CMK (cell line): Measurements from ENCODE around the gene CCM2.
A peak's percentile ranks its signal among the peaks of the same experiment; 100 is the strongest.
"Not testable (repeated sequence)": the region's sequence is repeated elsewhere in the genome, so short reads cannot be mapped to it uniquely, and the experiment has no call there.

Experiments
- DNase-seq: peaks from one replicate; pipeline ENCODE4 v3.0.0-alpha.2; 2010; ENCODE audit warnings: low read depth

Gene CCM2

GRCh38 chr7:45001826-45002225 is 1.8 kb downstream of the CCM2 start:
- DNase-seq: no peak

DNA sequence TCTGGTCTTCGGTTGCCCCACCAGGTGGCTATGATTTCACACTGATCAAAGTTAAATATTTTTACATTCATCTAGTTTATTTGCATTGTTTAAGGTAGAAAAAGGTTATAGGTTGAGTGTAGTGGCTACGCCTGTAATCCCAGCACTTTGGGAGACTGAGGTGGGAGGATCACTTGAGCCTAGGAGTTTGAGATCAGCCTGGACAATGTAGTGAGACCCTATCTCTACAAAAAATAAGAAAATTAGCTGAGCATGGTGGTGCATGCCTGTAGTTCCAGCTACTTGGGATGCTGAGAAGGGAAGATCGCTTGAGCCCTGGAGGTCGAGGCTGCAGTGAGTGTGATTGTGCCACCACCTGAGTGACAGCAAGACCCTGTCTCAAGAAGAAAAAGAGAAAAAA is 3.8 kb downstream of the CCM2 start:
- no peak for DNase-seq

DNA sequence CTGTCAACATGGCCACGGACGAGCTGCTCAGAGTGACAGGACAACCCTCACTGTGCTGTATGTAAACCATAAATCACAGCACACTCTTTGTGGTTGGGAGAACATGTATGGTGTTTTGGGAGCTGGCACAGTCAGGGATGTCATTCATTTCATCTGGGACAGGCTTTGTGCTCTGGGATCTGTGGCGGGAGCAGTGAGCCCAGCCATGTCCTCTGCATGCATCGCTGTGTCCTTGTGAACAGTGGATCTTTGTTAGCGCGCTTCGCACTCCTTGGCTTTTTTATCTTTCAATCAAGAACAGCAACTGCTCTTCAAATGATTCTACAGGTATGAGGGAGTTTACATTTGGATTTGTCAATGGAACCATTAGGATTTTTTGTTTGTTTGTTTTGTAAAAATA is 7.1 kb downstream of the CCM2 start:
- no peak for DNase-seq

DNA sequence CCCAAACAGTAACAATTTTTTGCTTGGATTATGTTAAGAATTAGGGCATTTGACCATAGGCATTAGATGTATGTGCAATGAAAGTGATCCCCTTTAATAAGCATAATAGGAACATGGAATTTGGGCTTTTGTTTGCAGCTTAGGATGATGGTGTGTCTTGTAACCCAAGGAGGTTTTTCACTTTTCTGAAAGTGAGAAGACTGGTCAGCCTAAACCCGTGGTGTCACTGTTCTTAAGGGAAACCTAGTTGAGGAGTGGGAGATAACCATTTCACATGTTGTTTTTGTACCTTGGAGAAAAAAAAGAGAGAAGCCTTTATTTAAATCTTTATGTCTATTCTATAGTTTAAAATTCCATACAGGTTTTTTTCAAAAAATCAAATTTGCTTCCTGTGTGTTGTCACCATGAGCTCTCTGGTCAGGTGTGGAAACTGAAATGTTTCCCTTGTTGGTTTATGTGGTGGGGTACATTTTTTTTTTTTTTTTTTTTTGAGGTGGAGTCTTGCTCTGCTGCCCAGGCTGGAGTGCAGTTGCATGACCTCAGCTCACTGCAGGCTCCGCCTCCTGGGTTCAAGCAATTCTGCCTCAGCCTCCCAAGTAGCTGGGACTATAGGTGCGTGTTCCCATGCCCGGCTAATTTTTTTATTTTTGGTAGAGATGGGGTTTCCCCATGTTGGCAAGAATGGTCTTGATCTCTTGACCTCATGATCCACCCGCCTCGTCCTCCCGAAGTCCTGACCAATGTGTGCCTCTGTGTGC is 7.7 kb downstream of the CCM2 start:
- no peak for DNase-seq

- DNase-seq: no peak
These were observed 13.5 kb downstream of the CCM2 start for GRCh38 chr7:45013465-45013967.

- no peak for DNase-seq
These were observed 15.3 kb downstream of the CCM2 start for GRCh38 chr7:45015313-45015712.

GRCh38 chr7:45017253-45017652 is 17.3 kb downstream of the CCM2 start:
- DNase-seq: no peak

DNA sequence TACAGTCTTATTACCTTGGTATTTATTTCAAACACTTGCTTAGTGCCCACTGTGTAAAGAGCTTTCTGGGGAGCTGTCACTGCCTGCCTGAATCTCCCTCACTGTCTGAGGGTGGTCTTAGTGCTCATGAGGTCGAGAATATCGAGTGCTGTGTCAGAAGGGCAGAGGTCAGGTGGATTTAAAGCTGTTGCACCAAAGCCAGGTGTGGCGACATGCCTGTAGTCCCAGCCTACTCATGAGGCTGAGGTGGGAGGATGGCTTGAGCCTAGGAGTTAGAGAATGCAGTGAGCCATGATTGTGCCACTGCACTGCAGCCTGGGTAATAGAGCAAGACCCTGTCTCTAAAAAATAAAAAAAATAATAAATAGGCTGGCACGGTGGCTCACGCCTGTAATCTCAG is 20.9 kb downstream of the CCM2 start:
- DNase-seq: no peak

GRCh38 chr7:45021604-45022296 is 21.7 kb downstream of the CCM2 start:
- no peak for DNase-seq

DNA sequence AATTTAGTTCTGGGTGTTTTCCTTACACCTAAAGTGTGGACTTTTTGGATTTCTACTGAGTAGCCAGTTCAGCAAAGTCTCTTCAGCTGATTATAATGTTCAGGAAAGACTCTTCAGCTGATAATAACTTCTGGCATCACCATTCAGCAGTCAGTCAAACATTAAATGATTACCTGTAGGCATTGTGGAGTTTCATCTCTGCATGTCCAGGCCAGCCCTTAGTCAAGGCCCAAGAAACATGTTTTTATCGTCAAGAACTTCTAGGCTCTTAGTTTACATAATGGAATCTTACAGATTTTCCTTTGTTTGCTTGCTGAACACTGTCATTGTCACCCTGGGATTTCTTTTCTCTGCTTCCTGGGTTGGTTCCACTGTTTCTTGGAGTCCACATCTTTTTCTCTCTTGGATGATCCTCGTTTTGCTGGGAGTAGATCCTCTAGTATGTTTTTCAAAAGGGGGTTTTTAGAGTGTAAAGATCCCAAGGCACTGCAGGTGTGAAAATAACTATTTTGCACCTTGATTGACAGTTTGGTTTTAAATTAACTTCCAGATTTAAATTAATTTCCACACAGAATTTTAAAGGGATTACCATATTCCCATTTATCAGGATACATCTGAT is 24.2 kb downstream of the CCM2 start:
- DNase-seq: no peak

GRCh38 chr7:45025473-45025872 is 25.5 kb downstream of the CCM2 start:
- not testable (repeated sequence) for DNase-seq

DNA sequence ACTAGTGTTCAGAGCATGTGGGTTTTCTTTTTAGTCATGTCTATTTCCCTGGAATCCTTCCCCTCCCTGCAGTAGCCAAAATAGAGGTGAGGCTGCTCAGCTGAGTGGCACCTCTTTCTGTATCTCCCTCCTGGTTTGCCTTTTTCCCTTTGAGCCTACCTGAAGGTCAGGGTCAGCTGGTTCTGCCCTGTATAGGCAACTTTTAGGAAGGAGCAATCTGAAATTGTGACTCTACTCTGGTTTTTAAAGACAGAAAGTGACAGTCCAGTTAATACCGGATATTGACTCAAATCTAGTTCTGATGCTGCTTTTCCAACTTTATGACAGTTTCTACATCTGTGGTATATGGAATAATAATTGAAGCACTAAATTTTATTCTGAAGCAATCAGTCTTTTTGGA is 26.0 kb downstream of the CCM2 start:
- DNase-seq: no peak

DNA sequence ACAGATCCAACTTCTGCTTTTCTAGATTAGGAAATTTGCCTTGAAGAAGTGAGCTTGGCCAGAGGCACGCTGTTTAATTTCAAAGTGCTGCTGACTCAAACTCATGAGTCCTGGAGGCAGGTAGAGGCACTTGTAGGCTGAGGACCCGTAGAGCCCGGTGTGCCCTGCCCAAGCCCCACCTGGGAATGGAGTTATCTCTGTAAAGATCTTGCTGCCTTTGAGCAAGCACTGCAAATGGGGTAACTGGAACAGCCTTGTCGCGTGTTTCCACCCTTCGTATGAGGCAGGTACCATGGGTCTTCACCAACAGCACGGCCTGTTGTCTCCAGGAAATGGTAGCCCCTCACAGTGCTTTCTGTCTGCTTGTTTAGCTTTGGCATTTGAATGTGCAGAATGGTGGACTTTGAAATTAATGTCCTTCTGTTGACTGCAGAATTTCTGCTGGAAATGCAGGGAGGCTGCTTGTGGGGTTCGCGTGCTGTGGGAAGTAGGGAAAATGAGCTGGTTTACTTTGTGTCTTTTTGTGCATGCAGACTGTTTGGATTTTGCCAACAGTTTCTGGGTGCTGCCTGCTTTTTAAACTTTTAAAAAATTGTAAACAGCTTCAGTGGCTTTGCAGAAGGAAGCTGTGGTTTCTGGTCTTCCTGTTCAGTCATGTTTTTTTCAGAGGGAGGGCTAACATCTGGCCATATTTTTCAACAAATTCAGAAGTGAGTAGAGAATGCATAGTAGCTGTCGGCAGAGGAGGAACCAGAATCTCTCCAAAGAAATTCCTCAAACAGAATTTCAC is 27.2 kb downstream of the CCM2 start:
- peak; percentile 30 for DNase-seq

GRCh38 chr7:45027774-45028114 is 27.7 kb downstream of the CCM2 start:
- no peak for DNase-seq

DNA sequence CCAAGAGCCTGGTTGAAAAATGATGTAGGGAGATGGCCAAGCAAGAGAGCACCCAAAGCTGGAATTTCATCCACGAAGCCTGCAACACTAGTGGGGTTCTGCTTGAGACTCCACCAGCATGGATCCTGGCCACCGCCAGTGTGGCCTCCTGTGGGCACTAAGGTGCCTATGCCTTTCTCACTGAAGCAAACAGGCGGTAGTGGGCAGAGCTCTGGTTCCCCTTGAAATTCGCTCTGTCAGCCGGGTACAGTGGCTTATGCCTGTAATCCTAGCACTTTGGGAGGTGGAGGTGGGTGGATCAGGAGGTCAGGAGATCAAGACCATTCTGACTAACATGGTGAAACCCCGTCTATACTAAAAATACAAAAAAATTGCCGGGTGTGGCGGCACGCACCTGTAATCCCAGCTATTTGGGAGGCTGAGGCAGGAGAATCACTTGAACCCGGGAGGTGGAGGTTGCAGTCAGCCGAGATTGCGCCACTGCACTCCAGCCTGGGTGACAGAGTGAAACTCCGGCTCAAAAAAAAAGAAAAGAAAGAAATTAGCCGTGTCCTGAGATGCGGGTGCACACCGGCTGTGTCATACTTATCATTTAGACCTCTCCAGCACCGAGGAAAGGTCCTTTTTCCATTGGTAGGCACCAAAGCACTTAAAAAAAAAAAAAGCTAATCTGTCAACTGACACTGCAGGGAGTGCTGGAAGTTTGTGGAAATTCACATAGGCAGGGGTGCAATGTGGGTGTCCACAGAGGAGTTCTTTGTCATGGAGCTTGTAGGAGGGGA is 28.3 kb downstream of the CCM2 start:
- DNase-seq: no peak

DNA sequence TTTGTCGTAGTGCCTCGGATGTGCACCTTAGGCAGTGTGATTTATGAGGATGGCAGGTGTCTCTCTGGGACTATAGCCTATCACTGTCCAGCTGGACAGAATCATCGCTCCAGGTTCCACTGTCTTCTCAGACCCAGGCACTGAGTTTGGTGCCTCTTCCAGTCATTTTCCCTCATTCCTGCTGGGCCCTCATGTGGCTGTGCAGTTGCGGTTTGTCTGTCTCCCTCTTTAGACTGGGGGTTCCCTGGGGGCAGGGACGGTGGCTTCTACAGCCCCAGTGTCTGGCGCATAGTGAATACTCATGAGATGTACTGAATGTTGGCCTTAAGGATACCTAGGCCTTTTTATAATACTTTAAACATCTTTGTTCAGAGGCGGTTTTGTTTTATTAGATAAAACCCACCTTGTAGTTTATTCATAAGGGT is 28.9 kb downstream of the CCM2 start:
- no peak for DNase-seq

DNA sequence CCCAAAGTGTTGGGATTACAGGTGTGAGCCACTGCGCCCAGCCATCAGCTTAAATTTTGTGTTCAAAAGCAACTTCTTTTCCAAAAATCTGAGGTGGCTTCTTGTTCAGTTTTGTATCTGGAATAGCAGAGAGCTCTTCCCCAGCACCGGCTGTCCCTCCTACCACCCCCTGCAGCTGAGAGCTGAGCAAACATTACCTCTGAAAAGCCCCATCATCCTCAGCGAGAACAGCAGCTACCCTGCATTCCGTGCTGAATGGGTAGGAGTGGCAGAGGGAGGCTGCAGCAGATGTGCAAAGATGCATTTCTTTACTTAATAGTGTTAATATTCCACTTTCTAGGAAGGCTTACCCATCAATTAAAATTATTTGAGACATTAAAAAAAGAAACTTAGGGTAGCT is 31.8 kb downstream of the CCM2 start:
- DNase-seq: no peak

DNA sequence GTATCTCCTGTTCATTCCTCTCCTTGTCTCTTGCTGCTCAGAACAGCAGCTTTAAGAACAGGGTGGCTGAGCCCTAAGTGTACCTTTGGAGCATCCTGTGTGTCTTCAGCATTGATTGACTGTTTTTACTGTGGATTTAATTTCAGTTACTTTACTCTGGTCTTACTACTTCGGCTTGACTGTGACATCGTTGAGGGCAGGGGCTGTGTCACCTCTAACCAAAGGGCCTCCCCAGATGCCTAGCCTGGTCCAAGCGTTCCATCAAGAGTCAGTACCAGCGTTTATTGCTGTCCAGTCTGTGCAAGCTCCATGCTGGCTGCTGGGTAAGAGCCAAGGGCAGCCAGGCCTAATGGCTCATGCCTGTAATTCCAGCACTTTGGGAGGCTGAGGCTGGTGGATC is 32.4 kb downstream of the CCM2 start:
- no peak for DNase-seq

DNA sequence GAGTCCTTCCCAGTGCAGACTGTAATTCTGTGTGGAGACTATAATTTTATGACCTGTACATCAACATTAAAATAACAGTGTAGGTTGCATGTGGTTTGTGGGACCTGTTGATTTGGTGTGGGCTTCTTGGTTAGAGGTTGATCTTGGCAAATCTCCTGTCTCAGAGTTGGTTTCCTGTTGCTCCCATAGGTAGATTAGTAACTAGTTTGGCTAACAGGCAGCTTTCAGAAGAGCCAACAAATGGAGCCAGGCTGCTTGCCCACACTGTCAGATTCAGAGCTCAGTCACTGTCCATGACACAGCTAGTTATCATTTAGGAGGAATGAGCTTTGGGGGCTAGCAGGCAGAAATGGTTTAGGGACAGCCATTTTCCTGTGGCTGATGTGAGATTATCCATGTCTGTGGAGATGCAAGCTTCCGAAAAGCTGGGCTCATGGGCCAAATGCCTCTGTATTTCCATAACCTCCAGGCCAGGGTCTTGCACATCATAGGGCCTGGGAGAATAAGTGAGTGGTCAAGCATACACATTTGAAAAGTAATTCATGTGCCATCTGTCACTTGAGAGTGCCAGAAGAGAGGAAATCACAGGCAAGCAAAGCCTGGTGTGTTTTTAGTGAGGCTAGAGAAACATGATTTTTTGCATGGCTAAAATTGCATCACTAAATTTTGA is 33.4 kb downstream of the CCM2 start:
- no peak for DNase-seq

DNA sequence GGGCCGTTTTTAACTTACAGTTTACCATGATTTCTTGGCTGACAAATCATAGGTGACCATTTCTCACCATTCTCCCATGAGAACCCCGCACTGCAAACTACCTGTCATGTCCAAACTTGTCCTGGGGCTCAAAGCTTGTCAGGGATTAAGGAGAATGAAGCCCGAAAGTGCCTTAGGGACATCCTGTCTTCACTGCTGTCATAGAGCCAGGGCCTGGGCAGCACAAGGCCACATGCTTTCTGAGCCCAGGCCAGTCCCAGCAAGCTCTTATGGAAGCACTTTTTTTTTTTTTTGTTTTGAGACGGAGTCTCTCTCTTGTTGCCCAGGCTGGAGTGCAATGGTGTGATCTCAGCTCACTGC is 33.9 kb downstream of the CCM2 start:
- DNase-seq: no peak

- DNase-seq: not testable (repeated sequence)
These were observed 34.7 kb downstream of the CCM2 start for GRCh38 chr7:45034710-45035109.
